NCI-H510A treated with DMSO at 0.1 percent for 48 hours (cell line): ENCODE results near the gene CREB5.
A peak's percentile ranks its signal among the peaks of the same experiment; 100 is the strongest.
"Not testable (repeated sequence)": the region's sequence is repeated elsewhere in the genome, so short reads cannot be mapped to it uniquely, and the experiment has no call there.

Source experiments
- DNase-seq: peaks from one replicate; lab custom pipeline; 2025; lab: John Stamatoyannopoulos, UW

Gene CREB5, protein sequence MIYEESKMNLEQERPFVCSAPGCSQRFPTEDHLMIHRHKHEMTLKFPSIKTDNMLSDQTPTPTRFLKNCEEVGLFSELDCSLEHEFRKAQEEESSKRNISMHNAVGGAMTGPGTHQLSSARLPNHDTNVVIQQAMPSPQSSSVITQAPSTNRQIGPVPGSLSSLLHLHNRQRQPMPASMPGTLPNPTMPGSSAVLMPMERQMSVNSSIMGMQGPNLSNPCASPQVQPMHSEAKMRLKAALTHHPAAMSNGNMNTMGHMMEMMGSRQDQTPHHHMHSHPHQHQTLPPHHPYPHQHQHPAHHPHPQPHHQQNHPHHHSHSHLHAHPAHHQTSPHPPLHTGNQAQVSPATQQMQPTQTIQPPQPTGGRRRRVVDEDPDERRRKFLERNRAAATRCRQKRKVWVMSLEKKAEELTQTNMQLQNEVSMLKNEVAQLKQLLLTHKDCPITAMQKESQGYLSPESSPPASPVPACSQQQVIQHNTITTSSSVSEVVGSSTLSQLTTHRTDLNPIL

DNA sequence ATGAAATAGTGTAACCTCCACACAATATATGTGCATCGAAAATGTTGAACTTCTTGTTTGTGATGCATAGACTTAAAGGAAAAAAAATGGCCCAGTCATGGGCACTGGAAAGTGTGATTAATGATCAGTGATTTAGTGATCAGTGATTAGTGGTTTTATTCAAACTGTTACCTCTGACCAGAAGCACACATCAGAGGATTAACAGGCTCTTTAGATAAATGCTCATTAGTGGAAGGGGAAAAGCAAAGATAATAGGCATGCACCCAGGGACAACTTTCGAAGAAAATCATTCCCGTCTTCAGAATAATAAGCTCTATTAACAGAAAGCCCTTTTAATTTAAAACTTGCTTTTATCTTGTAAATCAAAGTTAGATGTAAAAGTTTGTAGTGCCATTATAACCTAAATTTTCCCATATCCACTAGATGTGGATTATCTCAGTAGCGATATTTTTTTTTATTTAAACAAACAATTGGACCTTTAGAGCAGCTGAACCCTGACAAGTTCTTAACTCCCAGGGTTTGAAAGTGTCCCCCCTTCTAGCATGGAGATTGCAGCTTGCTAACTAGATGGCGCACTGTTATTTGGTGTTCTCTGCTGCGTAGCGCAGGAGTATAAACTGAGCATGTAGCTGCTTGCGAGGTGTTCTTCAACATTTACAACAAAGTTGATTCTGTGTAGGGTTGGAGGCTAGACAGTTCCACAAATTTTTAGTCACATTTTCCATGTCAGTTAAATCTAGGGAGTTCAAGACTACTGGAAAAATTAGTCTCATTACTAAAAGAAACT lies at the start of gene CREB5:
Gene CREB5 (plus strand): TSS at position 643 of the 787 bp plus-strand sequence. CDS start 397 bp downstream, outside the sequence.
- no peak for DNase-seq

DNA sequence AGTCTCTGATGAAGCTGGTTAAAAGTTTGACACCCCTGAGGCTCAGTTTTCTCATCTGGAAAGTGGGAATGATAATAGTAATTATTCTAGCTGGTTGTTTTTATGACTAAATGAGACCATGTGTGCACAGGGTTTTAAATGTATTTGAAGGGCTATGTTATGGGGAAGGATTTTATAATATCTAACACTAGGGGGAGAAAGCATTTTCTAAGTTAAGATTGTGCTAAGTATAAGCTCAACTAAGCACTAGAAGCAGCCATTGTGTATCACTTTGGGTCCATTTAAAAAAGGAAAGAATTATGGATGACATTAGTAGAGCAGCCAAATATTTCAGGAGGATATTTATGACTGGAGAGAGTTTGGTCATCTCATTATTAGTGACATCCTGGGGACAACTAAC lies 49.5 kb upstream of the CREB5 start:
- DNase-seq = no peak

DNA sequence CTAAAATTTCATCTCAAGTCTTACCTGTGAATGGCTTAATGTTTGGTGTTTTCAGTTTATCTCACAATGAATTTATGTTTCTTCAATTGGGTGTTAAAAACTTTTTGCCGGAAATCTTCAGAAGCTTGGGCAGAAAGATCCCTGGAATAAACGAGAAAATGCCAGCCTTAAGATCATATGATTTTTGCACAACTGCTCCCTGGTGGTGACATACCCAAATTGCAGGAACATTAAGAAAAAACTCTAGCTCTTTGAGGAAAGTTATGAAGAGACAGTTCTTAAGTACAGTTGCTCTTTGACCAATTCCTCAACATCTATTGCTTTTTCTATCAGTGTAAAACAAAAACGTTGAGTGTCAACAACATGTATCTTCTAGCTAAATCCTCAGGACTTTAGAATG lies 48.2 kb upstream of the CREB5 start:
- no peak for DNase-seq

DNA sequence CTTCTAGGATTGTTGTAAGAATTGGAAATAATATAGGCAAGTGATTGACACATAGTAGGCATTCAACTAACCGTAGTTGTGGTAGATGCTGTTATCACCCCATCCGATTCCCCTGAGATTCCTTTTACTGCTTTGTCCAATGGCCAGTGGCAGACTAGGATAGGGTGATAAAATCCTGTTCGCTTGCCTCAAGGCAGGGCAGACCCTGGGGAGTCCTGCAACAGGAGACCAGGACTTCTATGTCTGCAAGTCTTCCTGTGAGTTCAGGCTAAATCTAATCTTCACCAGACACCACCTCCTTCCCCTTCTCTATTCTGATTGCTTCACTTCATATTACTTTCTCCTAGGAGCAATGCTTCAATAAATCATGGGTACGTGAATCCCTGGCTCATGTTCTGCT lies 42.8 kb upstream of the CREB5 start:
- no peak for DNase-seq

DNA sequence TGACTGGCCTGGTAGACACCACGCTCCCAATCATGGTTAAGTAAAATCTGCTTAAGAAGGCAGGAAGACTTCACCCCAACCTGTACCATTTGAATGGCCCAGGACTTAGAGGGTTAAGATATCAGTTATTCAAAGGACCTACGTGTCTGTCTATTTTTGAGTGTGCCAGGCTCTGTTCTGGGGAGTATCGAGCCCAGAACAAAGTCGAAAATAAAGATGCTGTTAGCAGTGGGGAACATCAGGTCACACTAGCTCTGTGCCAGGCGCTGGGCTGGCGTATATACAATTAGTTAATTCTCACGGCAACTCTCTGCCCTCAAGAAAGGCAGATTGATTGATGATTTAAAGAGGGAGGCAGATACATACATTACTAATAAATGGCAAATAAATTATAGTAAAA lies 40.5 kb upstream of the CREB5 start:
- DNase-seq = no peak

DNA sequence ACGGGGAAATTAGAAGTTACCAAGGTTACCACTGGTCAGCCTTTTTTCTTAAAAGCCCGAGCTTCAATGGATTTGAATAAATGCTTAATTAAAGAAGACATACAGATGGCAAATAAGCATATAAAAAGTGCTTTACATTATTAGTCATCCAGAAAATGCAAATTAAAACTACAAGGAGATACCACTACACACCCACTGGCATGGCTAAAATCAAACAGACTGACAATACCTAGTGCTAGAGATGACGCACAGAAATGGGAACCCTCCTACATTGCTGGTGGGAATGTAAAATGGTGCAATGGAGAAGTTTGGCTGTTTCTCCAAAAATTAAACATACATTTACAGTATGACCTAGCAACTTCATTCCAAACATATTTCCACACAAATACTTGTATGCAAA lies 38.3 kb upstream of the CREB5 start:
- DNase-seq = no peak

DNA sequence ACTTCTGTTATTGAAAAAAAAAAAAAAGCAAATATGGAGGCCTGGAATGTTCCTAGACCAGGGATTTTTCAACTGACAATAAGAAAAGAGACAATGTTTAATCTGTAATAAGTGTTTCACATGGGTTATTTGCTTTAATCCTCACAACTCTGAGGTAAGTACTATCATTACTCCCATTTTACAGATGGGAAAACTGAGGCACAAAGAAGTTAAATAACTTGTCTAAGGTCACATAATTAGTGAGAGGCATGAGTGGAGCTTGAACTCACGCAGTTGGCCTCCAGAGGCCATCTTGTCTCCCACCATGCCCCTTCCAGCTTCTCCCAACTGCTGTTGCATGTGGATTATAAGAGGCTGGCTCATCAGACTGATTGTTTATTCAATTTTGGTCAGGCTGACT lies 36.6 kb upstream of the CREB5 start:
- no peak for DNase-seq

DNA sequence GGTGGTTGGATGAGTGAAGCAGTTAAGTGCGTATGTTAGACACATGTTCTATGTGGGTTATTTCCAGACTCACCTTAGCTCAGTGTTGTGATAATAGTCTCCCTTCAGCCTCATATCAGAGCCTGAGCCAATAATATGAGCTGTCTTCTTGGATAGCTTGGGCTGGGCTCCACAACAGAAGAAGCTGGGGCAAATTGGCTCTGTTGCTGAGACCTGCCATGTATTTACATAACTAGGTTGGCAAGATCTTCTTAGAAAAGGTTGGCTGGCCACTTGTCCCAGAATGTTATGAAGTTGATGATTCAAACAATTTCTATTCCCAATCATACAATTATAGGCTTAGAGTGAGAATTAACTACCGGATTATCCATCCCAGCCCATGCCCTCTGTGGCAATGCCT lies 35.7 kb upstream of the CREB5 start:
- no peak for DNase-seq

DNA sequence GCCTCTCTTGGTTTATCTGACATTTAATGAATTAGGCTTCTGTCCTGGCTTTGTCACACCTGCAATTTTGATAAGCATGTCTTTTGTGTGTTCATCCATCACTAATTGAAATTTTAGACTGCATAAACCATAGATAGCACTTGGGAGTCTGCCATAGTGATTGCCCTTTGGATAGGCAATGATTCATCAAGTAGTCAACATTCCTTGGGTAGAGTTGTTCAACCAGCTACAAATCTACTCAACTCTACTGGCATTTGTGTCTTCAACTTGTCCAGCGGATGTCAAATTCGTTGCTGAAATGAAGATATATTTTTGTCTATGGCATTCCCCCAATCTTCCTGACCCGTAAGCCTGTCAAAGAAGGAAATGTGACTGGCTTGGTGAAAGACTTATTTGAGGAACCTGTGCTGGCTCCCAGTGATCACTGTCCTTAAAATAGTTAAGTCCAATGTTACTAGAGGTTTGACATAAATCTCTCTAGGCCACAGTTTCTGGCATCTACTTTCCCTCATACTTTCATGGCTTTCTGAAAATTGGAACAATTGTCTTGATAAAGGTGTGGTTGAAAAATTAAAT lies 33.7 kb upstream of the CREB5 start:
- no peak for DNase-seq

DNA sequence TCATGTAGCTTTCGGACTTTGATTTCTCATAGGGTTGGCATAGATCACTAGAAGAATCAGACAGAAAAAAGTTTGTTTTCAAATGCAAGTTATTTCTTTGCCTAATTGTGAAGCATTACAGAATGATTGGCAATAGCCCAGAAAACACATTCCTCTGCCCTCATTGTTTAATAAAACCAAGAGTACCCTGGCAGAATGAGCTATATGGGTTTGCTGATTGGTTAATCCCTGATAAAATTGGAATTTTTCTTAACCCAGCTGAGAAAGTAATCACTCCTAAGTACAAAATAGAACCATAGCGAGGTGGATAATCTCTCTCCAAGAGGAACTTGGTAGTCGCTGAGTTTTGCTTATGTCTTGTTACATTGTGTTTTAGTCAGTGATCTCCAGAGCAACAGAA lies 30.9 kb upstream of the CREB5 start:
- DNase-seq = no peak

DNA sequence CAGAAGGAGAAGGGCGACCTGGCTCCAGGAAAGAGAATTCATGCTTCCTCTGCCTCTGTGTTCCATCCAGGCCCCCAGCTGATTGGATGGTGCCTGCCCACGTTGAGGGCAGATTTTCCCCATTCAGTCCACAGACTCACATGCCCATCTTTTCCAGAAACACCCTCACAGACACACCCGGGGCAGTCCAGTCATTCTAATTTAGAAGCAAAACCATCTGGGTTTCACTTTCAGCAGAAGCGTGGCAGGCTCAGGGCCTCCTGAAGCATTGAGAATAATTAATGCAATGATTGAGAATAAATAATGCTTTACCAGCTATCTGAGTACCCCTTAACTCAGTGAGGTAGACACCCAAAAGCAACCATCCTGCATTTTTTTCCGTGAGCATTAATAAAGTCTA lies 30.2 kb upstream of the CREB5 start:
- DNase-seq = no peak

DNA sequence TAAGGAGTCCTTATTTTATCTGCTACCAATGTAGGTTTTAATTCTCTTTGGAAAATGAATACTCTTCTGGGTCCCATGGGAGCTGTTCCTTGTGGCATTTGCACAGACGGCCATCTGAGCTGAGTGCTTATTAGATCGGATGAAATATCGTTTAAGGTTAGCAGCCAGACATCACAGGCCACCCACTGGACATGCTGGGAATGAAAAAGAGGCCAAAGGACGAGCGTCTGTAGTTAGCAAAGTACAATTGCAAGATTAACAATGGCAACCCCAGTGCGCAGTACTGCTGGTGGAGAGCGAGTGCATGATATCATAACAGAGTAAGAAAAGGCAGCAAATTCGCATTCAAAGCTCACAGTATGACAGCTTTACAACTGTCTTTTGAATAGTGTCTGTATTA lies 28.3 kb upstream of the CREB5 start:
- DNase-seq = no peak

DNA sequence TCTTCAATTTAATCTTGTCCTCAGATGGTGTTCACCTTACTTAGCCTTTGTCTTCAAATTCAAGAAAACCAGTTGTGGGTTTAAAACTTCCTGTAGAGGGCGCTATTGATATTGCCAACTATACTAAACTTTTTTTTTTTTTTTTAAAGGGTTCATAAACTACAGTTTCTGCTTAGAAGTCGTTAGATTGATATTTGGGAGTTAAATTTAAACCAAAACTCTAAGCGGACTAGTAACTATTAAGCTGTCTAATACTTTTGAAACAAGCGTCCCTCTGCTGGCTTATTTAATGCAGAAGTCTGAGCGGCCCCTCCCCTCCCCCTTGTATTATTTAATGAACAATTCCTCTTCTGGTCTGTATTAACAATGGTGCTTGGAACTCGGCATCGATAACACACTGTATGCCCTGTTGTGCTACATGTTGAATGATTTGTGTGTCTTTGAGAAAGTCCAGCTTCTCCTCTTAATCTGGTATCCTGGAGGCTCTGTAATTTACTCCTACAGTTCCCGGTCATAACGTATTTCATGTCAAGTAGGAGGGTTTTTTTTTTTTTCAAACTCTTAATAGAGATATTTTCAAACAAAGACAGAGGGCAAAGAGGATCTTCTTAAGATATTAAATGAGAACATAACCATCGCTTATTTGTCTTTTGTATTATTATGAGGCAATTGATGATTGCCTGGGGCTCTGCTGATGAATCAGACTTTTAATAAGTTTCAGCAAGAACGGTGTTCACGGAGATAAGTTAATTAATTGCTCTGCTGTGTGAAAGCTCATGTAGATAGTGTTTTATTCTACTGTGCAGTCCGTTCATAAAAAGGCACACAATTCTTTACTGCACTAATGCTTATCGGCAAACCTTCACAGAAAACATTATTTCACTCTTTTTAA lies 22.6 kb upstream of the CREB5 start:
- DNase-seq = peak; percentile 83

DNA sequence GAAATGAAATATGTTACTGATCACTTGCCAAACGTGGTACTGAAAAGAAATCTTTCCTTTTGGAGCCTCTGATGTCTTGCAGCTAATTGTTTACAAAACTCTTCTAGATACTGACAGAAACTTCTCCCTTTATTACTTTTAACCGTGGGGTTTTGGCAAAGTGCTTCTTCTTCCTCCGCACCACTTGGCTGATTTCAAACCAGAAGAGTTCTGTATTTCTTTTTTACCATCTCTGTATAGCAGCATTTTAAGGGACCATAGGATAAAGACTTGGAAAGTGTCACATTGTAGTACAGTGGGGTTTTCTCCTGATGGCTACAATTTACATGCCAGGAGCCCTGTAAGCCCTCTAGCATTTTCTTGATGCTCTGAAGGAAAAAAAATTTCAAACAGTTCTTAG lies 21.9 kb upstream of the CREB5 start:
- DNase-seq = no peak

DNA sequence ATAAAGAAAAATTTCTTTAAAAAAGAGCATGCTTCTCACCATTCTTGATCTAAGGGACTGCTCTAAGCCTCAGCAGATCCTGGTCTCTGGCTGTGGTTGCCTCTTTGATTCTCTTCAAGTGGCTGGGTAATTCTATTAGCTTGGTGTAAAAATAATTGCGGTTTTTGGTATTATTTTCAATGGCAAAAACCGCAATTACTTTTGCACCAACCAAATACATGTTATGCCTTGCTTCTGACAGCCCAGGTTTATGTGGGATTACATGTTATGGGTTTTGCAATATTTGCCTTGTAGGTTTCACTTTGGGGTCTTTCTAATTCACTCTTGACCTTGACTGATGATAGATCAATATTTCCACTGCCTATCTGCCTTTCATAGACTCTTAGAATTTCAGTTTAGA lies 20.0 kb upstream of the CREB5 start:
- no peak for DNase-seq

DNA sequence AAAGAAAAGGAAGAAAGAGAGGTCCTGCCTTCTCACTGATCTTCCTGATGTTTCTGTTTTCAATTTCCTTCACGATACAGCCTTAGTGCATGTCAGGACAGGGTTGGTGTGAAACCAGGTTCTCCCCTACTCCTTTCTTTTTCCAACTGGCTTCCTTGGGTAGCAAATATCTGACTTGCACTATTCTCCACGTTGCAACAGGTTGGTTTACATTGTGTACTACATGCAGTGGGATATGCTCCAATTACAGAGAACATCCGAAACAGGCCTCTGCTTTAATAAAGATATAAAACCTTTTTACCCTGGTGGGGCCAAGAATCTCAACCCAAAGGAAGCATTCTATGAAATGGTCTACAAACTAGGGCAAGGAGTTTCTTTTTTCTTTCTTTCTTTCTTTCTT lies 16.9 kb upstream of the CREB5 start:
- DNase-seq = no peak

DNA sequence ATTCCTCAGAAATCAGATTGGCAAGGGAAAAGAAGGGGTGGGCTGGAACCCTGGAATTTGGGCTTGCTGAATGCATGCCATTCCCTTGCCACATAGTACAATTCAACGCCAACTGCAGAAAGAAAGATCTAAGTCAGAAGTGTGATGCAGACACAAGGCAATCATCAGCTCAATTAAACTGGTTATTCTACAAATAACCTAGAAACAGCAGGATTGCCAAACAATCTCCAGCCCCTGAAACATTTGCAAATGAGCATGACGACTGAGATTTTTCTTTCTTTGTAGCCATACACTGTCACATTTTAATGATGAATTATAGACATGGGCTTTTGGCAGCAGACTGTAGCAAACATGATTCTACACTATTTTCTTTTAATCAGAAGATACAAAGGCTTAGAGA lies 16.5 kb upstream of the CREB5 start:
- DNase-seq = no peak

DNA sequence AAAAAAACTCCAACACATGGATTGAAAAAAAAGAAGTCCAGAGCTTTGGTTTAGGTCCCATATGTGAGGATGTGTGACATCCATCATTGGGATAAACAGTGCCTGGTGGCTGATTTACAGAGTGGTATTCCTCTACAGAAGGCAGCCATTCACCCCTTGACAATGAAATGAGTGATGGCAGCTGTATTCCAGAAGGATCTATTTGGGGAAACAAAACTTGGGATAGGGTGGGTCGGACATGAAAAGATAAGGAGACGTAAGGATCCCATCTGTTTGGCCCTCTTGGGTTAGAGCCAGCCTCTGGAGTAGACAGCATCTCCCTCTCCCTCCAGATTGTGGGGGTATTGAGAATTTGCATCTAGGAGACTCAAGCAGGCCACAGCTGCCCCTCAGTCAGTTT lies 15.2 kb upstream of the CREB5 start:
- no peak for DNase-seq

DNA sequence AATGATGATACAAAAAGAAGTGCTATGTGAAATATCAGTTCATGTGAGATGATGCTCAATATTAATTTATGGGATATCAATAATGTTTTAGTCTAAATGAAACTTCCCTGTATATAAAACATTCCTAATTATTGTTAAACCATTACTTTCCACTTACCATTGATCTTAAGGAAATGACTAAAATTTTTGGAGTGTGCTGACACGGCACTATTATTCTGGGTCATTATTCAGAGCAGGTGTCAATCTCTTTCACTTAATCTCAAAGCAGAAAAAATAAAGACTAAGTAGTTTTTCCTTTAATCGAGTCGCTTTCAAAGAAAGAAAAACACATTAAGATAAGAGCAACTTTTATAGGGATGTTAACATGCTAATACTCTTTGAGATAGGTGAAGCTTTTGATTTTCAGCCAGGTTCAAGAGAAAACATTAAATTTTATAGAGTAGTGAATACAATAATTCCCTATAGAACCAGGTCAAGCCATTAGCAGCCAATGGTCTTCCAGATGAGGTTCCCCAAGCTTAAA lies 11.4 kb upstream of the CREB5 start:
- DNase-seq = no peak

DNA sequence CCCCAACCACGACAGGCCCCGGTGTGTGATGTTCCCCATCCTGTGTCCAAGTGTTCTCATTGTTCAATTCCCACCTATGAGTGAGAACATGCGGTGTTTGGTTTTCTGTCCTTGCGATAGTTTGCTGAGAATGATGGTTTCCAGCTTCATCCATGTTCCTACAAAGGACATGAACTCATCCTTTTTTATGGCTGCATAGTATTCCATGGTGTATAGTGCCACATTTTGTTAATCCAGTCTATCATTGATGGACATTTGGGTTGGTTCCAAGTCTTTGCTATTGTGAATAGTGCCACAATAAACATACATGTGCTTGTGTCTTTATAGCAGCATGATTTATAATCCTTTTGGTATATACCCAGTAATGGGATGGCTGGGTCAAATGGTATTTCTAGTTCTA lies 10.8 kb upstream of the CREB5 start:
- DNase-seq = not testable (repeated sequence)

DNA sequence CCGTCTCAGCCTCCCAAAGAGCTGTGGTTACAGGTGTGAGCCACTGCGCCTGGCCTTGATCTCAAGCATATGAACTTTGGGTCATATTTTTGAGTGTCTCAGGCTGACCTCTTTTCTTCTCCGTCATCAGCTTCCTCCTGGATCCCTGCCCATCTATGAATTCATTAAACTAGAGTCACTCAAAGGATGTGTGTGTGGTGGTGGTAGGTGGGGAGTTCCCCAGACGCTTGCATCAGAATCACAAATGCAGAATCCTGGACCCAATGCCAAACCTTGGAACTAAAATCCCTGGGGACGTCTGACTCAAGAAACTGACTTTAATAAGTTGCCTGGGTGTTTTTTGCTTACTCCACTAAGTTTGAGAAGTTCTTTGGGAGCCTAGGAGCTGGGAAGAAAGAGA lies 6.7 kb upstream of the CREB5 start:
- DNase-seq = no peak

DNA sequence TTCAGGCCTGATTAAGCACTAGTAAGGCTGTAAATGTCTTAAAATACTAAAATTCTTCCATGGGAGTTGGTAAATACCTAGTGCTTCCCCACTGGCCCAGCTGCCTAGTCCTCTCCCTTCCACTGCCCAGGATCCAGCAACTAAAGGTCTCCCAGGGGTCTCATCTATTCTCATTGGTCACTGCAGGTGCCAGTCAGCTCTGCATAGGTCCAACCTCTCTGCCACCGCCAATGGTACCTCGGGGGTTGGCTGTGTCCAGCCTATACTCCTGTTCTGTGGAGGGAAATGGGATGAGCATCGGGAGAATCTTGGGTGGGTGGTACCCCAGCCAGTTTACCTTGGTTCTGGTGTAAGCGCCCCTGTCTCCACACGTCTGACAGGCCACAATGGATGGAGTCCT lies 6.1 kb upstream of the CREB5 start:
- no peak for DNase-seq
